NCI-H748 treated with DMSO at 0.1 percent for 48 hours (cell line): ENCODE measurements around the gene CEPT1.
"Not testable (repeated sequence)": the region's sequence is repeated elsewhere in the genome, so short reads cannot be mapped to it uniquely, and the experiment has no call there.

Experiments used
- DNase-seq: peaks from one replicate; lab custom pipeline; 2025; lab: John Stamatoyannopoulos, UW

Gene CEPT1

DNA sequence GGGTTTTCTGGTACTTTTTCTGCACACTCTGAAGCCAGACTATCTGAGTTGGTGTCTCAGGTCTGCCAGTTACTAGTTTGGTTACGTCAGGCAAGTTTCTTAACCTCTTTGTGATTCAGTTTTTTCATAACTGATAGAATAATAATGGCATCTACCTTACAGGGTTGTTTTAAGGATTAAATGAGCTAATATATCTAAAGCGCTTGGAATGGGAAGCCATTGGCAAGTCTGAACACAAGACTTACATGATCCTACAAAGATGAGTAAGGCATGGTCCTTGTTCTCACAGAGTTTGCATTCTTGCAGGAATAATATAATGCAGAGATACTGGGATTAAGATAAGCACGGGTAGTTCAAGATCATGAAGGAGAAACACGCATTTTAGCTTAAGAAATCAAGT lies 69.6 kb downstream of the CEPT1 start:
- no peak for DNase-seq

DNA sequence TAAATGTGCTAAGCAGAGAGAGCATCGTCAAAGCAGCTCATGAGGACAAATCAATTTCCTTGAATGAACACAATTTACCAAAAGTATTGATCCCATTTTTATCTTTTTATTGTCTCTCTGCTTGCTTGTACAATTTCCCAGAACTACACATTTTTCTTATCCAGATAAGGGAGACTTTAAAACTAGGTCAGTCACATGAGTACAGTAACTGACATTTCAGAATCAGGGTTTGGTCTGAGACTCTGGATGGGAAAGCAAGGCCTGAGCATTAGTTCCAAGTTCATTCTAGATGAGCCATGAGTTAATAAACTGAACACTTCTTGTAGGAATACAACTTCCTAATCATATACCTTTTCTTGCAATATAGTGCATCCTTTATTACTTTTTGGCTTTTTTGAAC lies 71.9 kb downstream of the CEPT1 start:
- DNase-seq = no peak

DNA sequence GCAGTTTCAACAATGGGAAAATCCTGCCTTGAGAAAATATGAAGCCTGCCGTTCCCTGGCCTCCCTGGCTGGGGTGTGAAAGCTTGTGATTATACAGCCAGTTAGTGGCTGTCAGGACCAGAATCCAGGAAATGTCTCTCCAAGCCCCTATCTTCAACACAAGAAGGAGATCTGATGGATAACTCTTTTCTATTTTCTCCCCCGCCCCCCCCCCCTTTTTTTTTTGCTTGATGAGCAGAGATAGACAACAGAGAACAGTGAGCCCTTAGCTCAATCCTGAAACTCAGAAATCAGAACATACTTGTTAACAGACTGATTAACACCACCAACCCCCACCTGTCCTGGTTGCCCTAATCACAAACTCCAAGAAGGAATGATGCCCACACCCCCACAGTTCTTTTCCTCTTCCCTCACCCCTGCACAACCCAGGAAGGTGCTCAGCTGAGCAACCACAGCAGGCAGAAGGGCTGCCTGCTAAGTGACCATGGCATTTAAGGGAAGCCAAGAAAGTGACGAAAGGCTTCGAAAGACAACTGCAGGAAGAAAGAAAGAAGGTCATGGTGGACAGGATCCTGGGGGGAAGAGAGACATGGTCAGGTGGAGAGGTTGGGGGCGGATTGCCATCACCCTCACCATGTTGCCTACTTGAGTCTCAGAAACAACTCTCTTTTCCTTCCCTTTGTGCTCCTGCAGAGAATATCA lies 72.8 kb downstream of the CEPT1 start:
- DNase-seq = no peak

DNA sequence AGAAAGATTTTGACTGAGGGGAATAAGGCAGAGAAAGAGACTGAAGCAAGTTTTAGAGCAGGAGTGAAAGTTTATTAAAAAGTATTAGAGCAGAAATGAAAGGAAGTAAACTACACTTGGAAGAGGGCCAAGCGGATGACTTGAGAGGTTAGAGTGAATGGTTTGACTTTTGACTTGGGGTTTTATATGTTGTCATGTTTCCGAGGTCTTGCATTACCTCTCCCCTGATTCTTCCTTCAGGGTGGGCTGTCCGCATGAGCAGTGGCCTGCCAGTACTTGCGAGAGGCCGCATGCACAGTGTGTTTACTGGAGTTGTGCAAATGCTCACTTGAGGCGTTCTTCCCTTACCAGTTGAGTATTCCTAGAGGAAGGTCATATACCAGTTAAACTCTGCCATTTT lies 73.4 kb downstream of the CEPT1 start:
- DNase-seq = no peak

DNA sequence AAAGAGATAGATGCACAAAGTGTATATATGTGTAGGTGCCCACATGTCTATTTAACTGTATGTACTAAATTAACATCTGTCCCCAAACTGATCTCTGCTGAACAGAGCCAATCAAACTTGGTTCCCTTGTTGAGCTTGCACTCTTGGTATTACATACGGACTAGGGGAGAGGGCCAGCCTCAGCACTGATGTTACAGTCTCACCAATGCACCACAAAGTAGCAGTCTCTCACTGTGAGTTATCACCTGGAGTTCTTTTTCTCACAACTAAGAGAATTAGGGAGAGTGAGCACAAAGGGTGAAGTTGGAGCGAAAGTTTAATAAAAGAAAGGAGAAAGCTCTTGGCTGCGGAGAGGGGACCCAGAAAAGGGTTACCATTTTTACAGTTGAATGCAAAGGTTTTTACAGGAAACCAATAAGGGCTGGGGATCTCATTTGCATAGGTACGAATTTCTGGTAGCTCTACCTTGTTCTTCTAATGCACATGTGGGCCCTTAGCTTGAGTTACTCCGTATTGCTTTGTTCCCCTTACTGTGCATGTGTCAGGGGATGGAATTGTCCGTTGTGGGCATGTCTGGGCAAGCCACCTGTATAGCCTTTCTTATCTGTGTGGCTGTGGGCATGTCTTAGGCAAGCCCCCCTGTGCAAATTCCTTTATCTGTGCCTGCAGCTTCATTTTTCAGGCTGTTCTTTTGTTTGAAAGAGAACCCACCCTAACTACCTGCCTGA lies 74.2 kb downstream of the CEPT1 start:
- peak; percentile 21 for DNase-seq

DNA sequence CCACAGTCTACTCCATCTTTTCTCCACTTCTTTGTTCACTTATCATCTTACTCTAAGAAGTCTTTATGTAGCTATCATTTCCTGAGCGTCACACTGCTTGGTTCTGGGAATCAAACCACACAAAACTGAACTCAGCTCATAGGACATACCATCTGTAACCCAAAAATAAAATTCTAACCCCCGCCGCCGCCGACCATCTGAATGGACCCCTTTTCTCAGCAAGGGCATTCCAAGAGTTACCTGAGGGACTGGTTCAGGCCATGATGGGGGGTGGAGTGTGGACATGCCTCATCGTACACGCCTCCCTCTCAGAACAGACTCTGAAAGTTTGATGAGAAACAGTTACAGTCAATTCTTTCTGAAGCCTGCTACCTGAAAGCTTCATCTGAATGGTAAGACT lies 74.9 kb downstream of the CEPT1 start:
- DNase-seq = no peak

DNA sequence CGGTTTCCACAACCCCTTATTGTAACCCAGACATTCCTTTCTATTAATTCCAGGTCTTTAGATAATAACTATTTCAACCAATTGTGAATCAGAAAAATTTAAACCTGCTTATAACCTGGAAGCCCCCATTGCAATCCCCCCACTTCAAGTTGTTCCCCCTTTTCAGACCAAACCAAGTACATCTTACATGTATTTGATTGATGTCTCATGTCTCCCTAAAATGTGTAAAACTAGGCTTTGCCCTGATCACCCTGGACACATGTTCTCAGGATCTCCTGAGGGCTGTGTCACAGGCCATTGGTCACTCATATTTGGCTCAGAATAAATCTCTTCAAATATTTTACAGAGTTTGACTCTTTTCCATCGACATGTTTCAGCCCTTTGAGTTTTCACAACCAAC lies 75.3 kb downstream of the CEPT1 start:
- DNase-seq = not testable (repeated sequence)

DNA sequence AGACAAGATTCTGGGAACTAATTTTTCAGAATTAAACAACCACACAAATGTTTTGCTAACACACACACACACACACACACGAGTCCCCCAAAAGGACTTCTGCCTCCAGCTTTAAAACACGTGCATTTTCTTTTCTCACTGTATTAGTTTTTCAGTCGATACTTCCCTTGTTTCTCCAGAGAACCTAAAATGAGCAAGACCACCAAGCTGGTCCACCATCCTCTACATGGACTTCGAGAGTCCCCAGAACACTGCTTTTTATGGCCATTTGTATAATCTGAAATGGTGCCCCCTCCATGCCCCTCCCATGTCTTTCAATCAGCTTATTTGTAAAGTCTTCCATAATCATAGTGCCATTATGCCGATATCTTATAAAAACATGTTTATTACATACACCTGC lies 76.7 kb downstream of the CEPT1 start:
- DNase-seq = no peak

DNA sequence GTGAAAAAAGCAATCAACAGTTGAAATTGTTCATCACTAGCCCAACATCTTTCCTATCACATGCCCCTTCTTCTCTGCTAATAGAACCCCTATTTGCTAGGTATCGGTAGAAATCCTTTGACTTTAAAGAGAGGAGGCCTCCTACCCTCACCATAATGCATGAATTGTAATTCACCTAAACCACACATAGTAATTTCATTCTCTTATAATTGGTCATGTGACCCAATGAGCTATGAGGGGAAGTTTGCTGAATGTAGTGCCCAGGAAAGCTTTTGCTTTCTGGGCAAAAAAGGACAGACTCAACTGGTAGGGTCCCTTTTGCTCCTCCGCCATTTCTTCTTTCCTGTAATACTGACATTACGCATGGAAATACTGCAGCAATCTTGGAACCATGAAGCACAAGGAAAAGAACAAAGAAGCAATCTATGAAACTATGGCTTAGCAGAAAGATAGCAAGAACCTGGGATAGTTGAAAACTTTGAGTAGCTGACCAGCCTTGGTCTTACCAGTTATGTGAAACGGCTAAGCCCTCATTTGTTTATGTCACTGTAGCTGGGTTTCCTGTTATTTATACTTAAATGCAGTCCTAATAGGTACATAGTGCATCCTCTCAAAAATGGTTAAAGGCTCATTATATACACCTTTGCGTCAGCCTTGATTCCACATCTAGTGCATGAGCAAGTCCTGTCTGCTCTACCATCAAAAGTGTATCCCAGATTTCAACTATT lies 77.3 kb downstream of the CEPT1 start:
- no peak for DNase-seq

DNA sequence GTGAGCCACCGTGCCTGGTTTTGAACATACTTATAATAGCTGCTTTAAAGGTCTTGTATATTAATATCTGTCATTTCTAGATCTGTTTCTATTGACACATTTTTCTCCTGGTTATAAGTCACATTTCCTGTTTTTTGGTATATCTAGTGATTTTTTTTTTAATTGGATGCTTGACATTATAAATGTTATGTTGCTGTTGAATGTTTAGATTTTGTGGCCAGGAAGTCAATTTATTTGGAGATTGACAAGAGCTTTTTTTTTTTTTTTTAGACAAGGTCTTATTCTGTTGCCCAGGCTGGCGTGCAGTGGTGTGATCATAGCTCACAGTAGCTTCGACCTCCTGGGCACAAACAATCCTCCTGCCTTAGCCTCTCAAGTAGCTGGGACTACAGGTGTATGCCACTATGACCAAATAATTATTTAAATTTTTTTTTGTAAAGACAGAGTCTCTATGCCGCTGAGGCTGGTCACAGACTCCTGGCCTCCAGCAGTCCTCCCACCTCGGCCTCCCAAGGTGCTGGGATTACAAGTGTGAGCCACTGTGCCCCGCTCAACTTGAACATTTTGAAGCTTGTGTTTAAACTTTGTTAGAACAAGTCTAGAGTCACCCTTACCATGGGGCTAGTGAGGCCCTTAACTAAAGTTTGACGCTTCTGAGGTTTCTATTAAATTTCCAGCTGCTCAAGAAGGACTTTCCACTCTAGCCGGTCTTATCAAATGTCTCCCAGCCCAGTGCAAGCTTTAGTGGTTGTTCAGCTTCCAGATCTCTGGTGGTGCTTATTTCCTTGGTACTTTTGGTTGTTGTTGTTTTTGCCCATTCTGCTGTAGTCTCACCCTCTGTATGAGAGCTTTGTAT lies 78.9 kb downstream of the CEPT1 start:
- no peak for DNase-seq

DNA sequence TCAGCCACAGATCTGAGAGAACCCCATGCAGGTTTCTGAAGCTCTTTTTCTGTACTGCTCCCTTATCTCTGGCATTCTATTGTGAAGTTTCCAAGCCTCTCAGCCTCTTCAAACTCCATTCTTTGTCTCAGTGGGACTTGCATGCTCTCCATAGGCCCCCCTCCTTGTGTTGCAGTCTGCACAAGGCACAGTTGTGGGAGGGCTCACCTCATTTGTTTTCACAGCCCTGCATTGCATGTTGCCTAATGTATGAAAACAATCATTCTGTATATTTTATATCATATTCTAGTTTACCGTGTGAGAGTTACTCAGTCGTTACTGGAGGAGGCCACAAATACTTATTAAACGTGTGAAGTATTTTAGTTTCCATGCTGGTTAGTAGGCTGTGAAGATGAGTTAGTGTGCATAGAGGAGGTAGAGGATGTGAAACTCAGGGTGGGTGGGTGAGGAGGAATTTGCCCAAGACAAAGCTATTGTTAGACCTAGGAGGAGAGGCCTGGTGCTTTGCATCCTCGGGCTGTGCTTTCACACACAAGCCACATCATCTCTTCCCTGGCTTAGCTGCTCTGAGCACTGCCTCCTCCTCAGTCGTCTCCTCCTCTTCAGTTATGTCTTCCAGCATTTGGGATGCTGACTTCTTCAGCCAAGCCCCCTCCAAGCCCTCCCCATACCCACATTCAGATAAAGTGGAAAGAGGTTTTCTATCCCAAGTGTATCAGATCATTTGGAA lies 79.7 kb downstream of the CEPT1 start:
- no peak for DNase-seq

DNA sequence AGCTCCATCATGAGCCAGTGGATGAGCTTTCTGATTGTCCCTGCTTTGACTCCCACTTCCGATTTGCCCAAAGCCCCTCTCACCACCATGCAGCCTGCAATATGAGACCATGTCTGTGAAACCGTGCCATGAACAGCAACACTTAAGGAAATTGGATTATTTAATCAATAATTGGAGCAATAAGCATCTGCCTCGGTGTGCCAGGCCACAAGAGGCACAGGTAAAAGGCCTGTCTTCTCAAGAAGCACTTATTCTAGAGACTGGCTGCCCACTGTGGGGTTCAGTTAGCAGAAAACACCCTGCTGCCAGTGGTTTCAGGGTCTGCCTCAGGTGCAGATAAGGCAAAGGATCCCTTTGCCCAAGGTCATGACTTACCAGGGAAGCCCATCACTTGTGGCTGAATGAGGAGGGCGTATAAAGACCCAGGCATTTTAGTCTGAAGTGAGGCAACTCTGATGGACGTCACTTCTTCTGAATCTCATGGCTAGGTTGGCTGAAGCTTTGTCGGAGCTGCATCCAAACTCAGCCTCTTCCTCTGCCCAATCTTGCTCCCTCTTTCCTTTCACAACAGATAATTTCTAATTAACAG lies 80.4 kb downstream of the CEPT1 start:
- DNase-seq = no peak

DNA sequence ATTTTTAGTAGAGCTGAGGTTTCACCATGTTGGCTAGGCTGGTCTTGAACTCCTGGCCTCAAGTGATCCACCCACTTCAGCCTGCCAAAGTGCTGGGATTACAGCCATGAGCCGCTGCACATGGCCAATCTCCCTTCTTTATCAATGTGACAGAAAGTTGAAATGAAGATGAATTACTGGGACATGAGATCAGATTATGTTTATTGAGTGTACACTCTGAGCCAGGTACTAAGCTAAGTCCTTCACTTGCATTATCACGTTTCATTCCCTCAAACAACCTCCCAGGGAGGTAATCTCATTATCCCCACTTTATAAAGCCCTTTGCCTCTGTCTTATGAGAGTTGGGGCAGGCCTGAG lies 81.2 kb downstream of the CEPT1 start:
- no peak for DNase-seq

DNA sequence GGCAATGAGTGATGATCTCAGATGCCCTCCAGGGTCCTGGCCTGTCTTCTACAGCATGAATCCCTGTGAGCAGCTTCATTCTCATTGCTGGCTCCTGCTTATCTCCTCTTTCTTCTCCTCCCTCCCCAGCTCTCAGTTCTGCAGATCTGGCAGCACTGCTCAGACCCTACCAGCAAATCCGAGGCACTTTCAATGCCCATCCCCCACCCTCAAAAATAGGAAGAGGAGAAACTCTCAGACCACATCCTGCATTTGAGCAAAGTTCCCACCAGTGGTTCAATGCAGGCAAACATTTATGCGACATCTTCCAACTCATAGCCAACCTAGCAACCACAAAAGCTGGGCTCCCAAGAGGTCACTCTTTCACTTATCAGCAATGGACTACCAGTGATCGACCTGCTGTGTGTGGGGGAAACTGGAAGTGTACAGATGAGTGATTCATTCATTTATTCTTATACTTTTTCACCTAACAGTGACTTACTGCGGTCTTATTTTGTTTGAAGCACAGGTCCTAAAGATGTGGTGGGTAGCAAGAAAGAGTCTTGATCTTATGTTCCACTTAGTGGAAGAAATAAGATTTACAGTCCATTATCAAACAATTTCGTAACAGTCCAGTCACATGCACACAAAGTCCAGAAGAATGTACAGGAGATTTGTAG lies 81.7 kb downstream of the CEPT1 start:
- DNase-seq = no peak

DNA sequence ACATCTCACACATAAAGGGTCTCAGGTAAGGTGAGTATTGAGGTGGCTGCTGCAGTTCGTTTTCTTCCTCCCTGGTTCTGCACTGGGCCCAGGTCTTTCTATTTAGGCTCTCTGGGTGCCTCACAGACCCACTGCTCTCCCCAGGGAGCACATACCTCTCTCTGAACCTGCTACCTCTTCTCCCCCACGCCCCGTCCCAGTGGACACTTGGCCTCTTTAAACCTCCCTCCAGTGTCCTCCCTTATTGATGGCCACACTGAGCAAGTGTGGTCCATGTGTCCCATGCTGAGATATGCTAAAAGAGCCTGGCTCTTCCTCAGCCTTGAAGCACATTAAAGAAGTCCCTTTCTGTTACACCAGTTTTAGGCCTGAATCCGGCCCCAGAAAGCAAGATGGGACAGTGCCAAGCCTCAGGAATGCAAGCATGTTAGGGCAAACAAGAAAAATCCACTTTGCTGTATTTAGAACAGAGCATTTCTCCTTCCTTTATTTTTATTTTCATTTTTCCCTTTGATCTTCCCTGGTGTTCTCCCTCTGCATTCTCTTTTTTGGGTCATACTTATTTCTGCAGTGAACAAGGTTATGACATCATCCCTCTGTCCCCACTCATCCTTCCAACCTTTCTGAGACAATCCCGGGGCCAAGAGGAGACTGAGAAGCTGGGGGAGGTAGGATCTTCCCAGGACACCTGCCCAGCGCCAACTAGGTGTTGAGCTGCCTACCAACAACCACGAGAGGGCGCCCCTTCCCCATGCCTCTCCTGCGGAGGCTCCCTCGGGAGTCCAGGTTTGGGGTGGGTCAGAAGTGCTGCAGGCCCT lies 82.5 kb downstream of the CEPT1 start:
- DNase-seq = peak; percentile 29

DNA sequence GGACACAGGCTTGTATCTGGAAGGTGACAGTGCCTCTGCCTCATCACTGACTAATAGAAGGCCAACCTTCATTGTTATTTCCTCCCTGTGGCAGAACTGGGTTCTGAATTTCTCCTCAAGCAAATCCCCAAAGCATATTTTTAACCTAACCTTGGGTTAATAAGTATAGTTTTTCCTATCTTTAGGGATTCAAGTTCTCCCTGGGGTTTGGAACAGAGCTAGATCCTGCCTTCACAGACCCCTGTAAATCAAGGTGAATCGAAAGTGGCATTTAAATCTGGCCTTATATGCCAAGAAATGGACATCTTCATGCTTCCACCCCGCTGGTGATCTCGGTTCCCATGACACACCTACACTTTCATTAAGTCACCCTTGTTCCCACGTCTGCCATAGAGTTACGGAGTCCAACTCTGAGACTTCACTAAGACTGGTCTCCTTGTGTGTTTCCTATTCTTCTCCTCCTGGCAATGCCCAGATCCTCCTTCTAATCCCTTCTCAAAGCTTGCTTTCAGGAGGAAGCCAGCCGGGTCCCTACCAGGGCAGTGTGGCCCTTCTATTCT lies 83.2 kb downstream of the CEPT1 start:
- no peak for DNase-seq

DNA sequence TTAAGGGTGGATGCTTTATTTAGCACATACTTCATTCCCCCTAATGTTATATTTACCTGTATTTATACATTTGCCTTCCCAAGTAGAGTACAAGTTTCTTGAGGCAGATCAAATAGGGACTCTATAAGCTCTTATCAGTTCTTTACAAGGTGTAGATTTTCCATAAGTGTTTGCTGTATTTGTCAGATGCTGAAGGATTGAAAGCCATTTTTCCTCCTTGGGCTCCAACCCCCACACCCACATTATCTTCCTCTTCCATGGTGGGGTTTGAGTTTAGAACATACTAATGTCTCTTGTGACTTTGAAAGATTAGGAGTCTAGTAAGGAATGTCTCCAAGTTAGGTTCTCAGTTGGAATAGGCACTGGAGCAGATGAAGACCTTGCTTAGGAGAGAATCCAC lies 85.1 kb downstream of the CEPT1 start:
- DNase-seq = no peak

DNA sequence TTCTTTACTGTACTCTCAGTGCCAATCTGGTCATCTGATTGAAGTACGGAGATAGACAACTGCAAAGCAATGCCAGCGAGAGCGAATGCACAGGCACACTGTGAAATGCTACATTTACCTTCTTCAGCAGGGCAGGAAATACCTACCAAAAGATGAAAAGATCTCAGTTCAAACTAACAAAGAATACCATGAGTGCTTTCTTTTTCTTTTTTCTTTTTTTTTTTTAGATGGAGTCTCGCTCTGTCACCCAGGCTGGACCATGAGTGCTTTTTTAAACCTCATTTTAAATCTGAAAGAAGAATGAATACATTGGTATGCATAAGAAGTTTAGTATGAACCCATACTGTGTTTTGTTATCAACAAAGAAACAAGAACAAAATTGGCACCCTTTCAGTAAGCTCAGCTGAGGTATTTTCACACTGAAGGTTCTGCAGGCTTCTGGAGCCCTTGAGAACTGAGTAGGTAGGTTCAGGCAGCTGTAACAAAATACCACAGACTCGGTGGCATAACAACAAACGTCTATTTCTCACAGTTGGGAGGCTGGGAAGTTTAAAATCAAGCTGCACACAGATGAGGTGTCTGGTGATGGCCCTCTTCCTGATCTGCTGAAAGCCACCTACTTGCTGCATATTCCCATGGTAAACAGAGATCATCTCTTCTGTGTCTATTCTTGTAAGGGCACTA lies 85.8 kb downstream of the CEPT1 start:
- no peak for DNase-seq

DNA sequence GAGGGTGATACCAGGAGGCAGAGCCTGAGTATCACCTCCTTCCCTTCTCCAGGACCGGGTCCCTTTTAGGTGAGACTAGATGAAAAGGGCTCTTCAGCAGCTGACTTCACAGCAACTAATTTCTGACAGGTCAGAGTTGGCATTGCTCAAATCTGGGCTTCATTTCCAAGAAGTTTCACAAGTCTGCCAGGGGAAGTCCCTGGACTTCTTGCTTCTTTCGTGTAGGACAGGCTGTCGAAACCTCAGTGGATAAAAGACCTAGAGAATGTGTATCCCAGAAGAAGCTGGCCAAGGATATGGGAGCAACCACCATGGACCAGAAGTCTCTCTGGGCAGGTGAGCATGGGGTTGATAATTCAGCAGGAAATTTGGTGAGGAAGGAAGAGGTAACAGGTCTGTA lies 87.4 kb downstream of the CEPT1 start, which contains the start of gene CHI3L2:
TSS of gene CHI3L2 (plus strand) at position 280 of the 400 bp plus-strand sequence. CDS start at position 297, 17 bp downstream.
- no peak for DNase-seq
